Hepatocyte (in vitro differentiated cells): ENCODE data around the gene ALG6.

Source experiments
- EZH2 ChIP-seq: fragments of 200-600 bp; sonication (generic); IDR thresholded peaks from 2 replicates; pipeline ENCODE4 v1.6.1; 2016; ENCODE audit warnings: antibody characterized with exemption, mild to moderate bottlenecking, borderline replicate concordance
- EZH2phosphoT487 ChIP-seq: fragments of 200-600 bp; sonication (generic); IDR thresholded peaks from one replicate; pipeline ENCODE4 v1.6.1; 2018; ENCODE audit warnings: antibody characterized with exemption, mild to moderate bottlenecking, low read depth, moderate library complexity; ENCODE audit not compliant: unreplicated experiment, severe bottlenecking
- TF ChIP-seq, protein P1 (sequence below): fragments of 200-600 bp; sonication (generic); IDR thresholded peaks from 2 replicates; pipeline ENCODE4 v1.5.1; 2016; ENCODE audit warnings: antibody characterized with exemption, mild to moderate bottlenecking; ENCODE audit not compliant: poor library complexity

DNA sequence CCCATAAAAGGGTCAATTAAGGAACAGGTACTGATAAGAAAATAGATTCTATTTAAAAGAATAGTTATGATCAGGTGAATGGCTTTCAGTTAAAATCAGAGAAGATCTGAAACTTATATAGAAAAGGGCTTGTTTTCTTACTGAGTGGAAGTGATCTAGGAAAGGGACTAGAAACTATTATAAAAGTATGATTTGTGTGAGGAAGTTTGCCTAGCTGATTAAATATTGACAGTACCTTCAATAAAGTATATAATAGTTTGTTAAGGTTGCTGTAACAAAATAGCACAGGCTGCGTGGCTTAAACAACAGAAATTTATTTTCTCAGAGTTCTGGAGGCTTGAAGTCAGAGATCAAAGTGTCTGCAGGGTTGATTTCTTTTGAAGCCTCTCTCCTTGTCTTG, 5.4 kb upstream of the ALG6 start:
- TF ChIP-seq, protein P1, sequence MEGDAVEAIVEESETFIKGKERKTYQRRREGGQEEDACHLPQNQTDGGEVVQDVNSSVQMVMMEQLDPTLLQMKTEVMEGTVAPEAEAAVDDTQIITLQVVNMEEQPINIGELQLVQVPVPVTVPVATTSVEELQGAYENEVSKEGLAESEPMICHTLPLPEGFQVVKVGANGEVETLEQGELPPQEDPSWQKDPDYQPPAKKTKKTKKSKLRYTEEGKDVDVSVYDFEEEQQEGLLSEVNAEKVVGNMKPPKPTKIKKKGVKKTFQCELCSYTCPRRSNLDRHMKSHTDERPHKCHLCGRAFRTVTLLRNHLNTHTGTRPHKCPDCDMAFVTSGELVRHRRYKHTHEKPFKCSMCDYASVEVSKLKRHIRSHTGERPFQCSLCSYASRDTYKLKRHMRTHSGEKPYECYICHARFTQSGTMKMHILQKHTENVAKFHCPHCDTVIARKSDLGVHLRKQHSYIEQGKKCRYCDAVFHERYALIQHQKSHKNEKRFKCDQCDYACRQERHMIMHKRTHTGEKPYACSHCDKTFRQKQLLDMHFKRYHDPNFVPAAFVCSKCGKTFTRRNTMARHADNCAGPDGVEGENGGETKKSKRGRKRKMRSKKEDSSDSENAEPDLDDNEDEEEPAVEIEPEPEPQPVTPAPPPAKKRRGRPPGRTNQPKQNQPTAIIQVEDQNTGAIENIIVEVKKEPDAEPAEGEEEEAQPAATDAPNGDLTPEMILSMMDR = no peak
- TF ChIP-seq EZH2 (no peak), EZH2phosphoT487 (no peak)
